Measurements from ENCODE around the gene ANKRD44. TPM values are rescaled to one million over a fixed set of nuclear protein-coding genes. Genes with fewer than 3 reads are reported as not detected.

The ANKRD44 gene
- total RNA-seq, 4 donors from 2014 or later = 11.0 to 25.8 (median 23.9) TPM

- intact Hi-C loops (cut with DNase I) = no loop called here
- H3K4me1 ChIP-seq = no peaks in the 10 kb centered on the region
- DNase-seq = no peak
- H3K27me3 ChIP-seq = no peaks in the 10 kb centered on the region
- 79 to 84% methylated on average over 3 of the region's 3 CpGs for WGBS, 2 donors
- no peak overlapping the region for H3K27ac ChIP-seq
- TF ChIP-seq CTCF (IDR thresholded peaks at IDR 0.05) (no peak), POLR2A (IDR thresholded peaks at IDR 0.05) (no peak)
- H3K36me3 ChIP-seq = no peaks in the 10 kb centered on the region
- H3K9me3 ChIP-seq = no peaks in the 10 kb centered on the region
- H3K4me3 ChIP-seq (replicated peaks in 1 of 3) = no peak overlapping the region
Observed at GRCh38 chr2:196955036-196955435, 355.5 kb downstream of the ANKRD44 start.

- WGBS, 2 donors = 69 to 76% methylated on average over 5 of the region's 5 CpGs
- intact Hi-C loops (cut with DNase I) = no loop called here
- TF ChIP-seq CTCF (IDR thresholded peaks at IDR 0.05) = no peak
- no peak for TF ChIP-seq POLR2A (IDR thresholded peaks at IDR 0.05)
- DNase-seq = no peak
- Histone ChIP-seq H3K36me3 (no peaks in the 10 kb centered on the region), H3K9me3 (no peaks in the 10 kb centered on the region), H3K27ac (no peak overlapping the region), H3K4me3 (replicated peaks in 1 of 3) (no peak overlapping the region), H3K4me1 (no peaks in the 10 kb centered on the region), H3K27me3 (no peaks in the 10 kb centered on the region)
Observed at GRCh38 chr2:196954001-196954400, 356.6 kb downstream of the ANKRD44 start.

GRCh38 chr2:196952936-196953335 lies 357.6 kb downstream of the ANKRD44 start:
- H3K27ac ChIP-seq = no peak overlapping the region
- no peaks in the 10 kb centered on the region for H3K27me3 ChIP-seq
- intact Hi-C loops (cut with DNase I) = no loop called here
- no peak overlapping the region for H3K4me3 ChIP-seq (replicated peaks in 1 of 3)
- H3K4me1 ChIP-seq = no peaks in the 10 kb centered on the region
- no peak for DNase-seq
- H3K9me3 ChIP-seq = no peaks in the 10 kb centered on the region
- H3K36me3 ChIP-seq = no peaks in the 10 kb centered on the region
- 87 to 92% methylated on average over 2 of the region's 2 CpGs for WGBS, 2 donors
- TF ChIP-seq POLR2A (IDR thresholded peaks at IDR 0.05) = no peak
- TF ChIP-seq CTCF (IDR thresholded peaks at IDR 0.05) = no peak

- WGBS, 2 donors = 51 to 62% methylated on average over 2 of the region's 2 CpGs
- no peak for DNase-seq
- Histone ChIP-seq H3K27ac (no peak overlapping the region), H3K4me3 (replicated peaks in 1 of 3) (no peak overlapping the region), H3K36me3 (no peaks in the 10 kb centered on the region), H3K4me1 (no peaks in the 10 kb centered on the region), H3K27me3 (no peaks in the 10 kb centered on the region), H3K9me3 (no peaks in the 10 kb centered on the region)
- intact Hi-C loops (cut with DNase I) = no loop called here
- TF ChIP-seq POLR2A (IDR thresholded peaks at IDR 0.05) = no peak
- TF ChIP-seq CTCF (IDR thresholded peaks at IDR 0.05) = no peak
Observed at GRCh38 chr2:196951973-196952372, 358.6 kb downstream of the ANKRD44 start.

GRCh38 chr2:196949116-196949515 lies 361.5 kb downstream of the ANKRD44 start:
- DNase-seq = no peak
- no peak for TF ChIP-seq POLR2A (IDR thresholded peaks at IDR 0.05)
- no peak for TF ChIP-seq CTCF (IDR thresholded peaks at IDR 0.05)
- 66 to 69% methylated on average over 5 of the region's 5 CpGs for WGBS, 2 donors
- Histone ChIP-seq H3K9me3 (no peaks in the 10 kb centered on the region), H3K27ac (no peak overlapping the region), H3K27me3 (no peaks in the 10 kb centered on the region), H3K4me1 (no peaks in the 10 kb centered on the region), H3K36me3 (no peaks in the 10 kb centered on the region), H3K4me3 (replicated peaks in 1 of 3) (no peak overlapping the region)
- intact Hi-C loops (cut with DNase I) = no loop called here
